Astrocyte of the spinal cord (primary cell): ENCODE measurements around the gene SLC44A3.
"Not testable (repeated sequence)": the region's sequence is repeated elsewhere in the genome, so short reads cannot be mapped to it uniquely, and the experiment has no call there.

ENCODE experiments used
- DNase-seq: peaks from one replicate; pipeline ENCODE4 v3.0.0; 2011; ENCODE audit warnings: low read depth, low spot score
- H3K4me3 ChIP-seq: 2 replicates; pipeline ENCODE4 v1.5.1; 2011; ENCODE audit warnings: low read depth, mild to moderate bottlenecking, low read length, moderate library complexity
- in situ Hi-C: cut with HindIII; loops from 2 replicates; pipeline ENCODE4 v1.10.0; 2017; ENCODE audit warnings: low sequenced_read_pairs
- TF ChIP-seq, protein P1 (sequence below): IDR thresholded peaks from 2 replicates; pipeline ENCODE4 v1.5.1; 2012; ENCODE audit warnings: low read depth, mild to moderate bottlenecking, low read length, inconsistent platforms

The SLC44A3 gene

DNA sequence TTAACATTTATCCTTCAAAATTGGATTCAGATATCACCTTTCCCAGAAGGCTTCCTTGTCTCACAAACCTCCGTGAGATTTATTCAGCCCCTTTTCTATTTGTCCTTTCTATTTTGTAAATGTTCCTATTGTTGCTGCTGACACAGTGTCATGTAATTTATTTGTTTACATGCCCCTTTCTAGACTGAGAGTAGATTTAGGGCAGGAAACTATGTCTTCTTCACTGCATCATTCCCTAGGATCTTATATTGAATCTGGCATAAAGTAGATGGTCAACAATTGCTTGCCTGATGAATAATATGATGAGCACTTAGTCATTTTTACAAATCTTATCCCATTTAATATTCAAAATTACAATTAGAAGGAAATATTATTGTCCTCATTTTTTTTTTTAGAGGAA, 114.9 kb downstream of the SLC44A3 start:
- in situ Hi-C loops: no loop called here
- H3K4me3 ChIP-seq: no peak overlapping the region
- TF ChIP-seq, protein P1, sequence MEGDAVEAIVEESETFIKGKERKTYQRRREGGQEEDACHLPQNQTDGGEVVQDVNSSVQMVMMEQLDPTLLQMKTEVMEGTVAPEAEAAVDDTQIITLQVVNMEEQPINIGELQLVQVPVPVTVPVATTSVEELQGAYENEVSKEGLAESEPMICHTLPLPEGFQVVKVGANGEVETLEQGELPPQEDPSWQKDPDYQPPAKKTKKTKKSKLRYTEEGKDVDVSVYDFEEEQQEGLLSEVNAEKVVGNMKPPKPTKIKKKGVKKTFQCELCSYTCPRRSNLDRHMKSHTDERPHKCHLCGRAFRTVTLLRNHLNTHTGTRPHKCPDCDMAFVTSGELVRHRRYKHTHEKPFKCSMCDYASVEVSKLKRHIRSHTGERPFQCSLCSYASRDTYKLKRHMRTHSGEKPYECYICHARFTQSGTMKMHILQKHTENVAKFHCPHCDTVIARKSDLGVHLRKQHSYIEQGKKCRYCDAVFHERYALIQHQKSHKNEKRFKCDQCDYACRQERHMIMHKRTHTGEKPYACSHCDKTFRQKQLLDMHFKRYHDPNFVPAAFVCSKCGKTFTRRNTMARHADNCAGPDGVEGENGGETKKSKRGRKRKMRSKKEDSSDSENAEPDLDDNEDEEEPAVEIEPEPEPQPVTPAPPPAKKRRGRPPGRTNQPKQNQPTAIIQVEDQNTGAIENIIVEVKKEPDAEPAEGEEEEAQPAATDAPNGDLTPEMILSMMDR: no peak
- DNase-seq: no peak

DNA sequence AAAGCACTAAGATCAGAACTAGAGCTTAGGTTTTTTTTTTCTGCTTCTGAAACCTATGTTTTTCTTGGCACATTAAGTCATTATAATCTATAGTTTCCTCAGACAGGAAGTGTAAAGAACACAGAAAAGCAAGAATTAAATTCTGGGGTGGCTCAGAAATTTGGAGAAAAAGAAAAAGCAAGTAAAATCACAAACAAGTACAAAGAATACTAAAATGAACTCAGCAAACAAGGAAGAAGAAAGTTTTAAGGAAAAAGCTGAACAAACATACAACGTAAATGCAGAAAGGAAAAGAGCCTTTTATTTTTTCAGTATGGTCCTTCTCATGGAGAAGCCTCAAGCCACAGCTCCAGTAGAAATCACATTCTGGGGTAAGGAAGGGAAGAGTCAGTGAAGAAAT, 115.3 kb downstream of the SLC44A3 start:
- H3K4me3 ChIP-seq: no peak overlapping the region
- no peak for DNase-seq
- in situ Hi-C loops: no loop called here
- TF ChIP-seq, protein P1: no peak

DNA sequence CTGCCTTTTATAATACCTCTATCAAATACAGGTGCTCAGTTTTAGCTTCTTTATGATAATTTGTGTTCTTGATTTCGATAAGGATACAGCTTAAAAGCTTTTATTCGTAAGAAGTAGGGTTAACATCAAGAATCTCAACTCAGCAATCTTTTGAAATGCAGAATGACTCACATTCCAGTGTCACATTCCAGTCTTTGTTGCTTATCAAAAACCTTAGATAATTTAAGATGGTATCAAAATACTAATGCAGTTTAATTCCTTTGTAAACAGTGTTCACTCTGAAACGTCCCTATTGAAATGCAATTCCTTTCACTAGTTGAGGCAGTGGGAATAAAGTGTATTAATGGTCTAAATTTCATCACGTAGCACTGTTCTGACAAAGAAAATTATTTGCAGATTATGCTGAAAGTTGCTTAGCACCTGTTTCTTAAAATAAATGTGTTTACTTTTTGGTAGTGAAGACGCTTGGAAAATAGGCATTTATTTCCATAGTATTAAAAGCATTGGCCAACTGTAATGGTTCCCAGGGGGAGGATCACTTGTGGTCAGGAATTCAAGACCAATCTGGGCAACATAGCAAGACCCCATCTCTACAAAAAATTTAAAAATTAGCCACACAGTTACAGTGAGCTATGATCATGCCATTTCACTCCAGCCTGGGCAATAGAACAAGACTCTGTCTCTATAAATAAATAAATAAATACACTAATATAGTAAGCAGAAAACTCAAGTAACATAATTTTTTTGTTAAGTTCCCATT, 116.9 kb downstream of the SLC44A3 start:
- H3K4me3 ChIP-seq: no peak overlapping the region
- TF ChIP-seq, protein P1: no peak
- DNase-seq: no peak
- in situ Hi-C loops: no loop called here

DNA sequence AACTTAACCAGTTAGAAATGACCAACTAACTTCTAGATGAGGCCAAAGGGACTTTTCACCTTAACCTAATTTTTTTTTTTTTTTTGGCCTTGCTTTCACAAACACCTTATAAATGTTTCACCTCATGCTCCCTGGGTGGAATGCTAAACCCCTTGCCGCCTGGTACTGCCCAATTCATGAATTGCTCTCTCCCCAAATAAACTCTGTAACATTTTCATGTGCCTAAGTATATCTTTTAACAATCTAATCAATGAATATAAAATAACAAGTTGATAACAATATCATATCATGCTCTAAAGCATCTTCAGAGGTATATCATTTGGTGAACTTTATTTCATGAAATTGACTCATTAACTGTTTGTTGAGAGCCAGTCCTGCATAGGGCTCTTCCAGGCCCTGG, 117.7 kb downstream of the SLC44A3 start:
- DNase-seq: no peak
- TF ChIP-seq, protein P1: no peak
- H3K4me3 ChIP-seq: no peak overlapping the region
- in situ Hi-C loops: no loop called here

DNA sequence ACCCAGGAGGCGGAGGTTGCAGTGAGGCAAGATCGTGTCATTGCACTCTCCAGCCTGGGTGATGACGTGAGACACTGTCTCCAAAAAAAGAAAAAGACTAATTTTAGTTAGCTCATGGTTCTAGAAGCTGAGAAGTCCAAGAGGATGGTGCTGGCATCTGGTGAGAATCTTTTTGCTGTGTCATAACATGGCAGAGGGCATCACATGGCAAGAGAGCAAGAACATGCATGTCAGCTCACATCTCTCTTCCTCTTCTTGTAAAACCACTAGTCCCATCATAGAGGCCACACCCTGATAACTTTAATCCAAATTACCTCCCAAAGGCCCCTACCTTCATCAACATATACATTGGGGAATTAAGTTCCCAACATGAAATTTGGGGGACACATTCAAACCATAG, 120.6 kb downstream of the SLC44A3 start:
- TF ChIP-seq, protein P1: no peak
- no peak overlapping the region for H3K4me3 ChIP-seq
- DNase-seq: no peak
- in situ Hi-C loops: no loop called here

DNA sequence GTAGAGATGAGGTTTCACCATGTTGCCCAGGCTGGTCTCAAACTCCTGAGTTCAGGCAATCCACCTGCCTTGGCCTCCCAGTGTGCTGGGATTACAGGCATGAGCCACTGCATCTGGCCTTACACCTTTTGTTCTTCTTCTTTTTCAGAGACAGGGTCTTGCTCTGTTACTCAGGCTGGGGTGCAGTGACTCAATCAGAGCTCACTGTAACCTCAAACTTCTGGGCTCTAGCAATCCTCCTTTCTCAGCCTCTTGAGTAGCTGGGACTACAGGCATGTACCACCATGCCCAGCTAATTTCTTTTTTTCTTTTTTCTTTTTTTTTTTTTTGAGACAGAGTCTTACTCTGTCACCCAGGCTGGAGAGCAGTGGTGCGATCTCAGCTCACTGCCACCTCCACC, 121.3 kb downstream of the SLC44A3 start:
- in situ Hi-C loops, DNase-seq: not testable (repeated sequence)

DNA sequence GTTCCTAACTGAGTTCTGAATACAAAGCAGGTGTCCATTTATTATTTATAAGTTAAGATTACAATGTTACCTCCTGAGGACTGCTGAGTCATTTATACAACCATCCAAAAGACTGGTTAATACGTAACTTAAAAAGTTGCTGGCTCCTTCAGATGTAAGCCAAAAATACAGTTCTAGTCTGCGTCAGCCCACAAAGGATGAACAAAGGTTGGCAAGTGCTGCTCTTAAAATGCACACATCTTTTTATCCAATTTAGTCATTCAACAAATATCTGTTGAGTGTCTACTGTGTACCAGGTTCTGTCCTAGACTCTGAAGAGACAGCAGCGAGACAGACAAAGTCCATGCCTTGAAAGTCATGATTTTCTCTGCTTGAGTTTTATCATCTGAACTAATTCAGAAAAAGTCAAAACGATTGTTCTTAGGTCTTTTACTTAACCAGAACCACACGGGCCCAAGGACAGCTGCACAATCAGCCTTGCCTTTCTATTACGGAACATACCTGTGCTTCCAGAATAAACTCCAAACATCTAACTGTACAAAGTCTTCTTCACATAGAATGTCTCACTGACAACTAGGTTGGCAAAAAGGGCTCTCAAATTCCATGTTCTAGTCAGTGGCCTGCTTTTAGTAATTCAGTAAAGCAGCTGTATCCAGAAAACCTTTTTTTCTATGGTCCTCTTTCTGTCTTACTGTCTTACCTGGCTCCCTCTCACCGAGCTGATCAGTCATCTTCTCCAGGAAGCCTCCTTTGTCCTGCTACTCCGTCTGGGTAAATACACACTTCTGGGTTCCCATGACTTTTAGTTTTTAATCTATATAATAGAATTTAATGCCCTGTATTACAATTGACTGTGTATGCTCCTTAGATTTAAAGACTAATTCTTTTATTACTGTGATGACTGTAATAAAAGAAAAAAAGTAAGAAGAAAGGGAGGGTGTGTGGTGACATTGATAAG, 122.3 kb downstream of the SLC44A3 start:
- in situ Hi-C loops: no loop called here
- DNase-seq: no peak
- TF ChIP-seq, protein P1: no peak
- H3K4me3 ChIP-seq: no peak overlapping the region

More for the DNA sequence above, 121.3 kb downstream of the SLC44A3 start:
- not testable (repeated sequence) for H3K4me3 ChIP-seq
